GM10847 (cell line): Measurements from ENCODE around the gene LRRN1.

Experiments used
- POLR2A ChIP-seq: IDR thresholded peaks from 2 replicates; pipeline ENCODE4 v1.6.1; 2011; ENCODE audit not compliant: insufficient read length; ENCODE audit errors: extremely low read depth

Gene LRRN1

GRCh38 chr3:3847994-3848922 is 49.0 kb downstream of the LRRN1 start:
- no peak for TF ChIP-seq POLR2A

DNA sequence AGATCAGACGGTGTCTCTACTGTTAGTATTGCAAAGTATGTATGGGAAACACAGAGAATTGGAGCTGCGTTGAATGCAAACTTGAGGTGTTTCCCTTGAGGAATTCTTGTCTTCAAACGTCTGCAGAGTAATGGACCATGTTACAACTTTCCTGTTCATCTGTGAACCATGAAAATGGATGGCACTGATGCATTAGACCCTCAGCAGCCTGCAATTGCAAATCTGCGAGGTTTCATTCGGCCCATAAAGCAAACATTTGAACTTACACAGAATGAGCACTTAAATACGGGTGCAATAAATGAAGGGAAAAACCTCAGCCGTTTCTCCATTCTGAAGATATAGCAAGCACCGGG is 49.7 kb downstream of the LRRN1 start:
- TF ChIP-seq POLR2A: no peak

GRCh38 chr3:3851621-3852323 is 52.5 kb downstream of the LRRN1 start:
- no peak for TF ChIP-seq POLR2A

GRCh38 chr3:3853544-3853943 is 54.3 kb downstream of the LRRN1 start:
- TF ChIP-seq POLR2A: no peak

DNA sequence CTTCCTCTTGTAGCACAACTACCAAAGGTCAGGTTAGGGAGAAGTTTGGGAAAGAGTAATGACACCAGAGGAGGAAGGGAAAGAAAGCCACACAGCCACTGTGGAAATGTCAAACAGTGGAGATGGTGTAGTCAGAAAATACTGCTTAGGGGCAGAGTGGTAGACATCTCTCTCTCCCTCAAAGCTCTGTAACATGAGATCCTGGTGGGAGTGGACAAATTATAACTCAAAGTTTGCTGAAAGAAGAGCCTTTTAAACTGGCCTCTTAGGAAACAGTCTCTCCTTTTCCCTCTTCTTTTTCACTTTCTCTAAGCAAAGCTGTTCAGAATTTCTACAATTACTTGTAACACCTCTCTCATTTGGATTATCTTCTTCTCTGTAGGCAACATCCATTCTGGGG is 55.8 kb downstream of the LRRN1 start:
- no peak for TF ChIP-seq POLR2A

DNA sequence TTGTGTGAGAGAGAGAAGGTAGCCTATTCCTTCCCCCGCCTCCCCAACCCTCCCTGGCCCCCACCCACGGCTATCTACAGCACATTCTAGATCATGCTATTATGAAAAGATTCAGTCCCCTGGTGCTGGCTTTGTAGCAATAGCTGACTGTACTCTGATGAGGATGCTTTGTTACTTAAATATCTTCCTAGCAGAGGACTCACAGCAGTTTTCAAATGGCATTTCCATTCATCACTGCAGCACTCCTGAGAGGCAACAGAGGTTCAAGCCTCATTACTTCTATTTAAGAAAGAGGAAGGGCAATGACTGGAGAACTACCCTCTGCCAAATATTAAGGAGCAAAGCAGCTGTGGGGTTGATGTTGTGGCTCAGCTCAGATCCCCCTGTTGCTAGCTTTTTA is 61.0 kb downstream of the LRRN1 start:
- no peak for TF ChIP-seq POLR2A

DNA sequence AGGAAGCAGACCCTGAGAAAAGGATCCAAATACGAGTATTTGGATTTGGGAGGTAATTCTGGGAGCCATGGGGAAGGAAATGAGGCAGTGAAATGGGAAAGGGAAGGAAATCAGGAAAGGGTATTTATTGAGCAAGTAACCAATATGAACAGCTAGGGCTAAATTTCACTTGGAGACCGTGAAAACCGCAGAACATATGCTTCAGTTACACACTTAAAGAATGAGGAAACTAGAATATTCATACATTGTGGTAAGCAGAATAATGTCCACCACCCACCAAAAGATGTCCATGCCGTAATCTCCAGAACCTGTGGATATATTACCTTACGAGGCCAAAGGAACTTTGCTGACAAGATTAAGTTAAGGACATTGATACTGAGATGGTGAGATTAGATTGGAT is 63.3 kb downstream of the LRRN1 start:
- TF ChIP-seq POLR2A: no peak

- no peak for TF ChIP-seq POLR2A
Measured at GRCh38 chr3:3875491-3875890, 76.3 kb downstream of the LRRN1 start.

GRCh38 chr3:3881050-3881449 is 81.8 kb downstream of the LRRN1 start:
- no peak for TF ChIP-seq POLR2A

DNA sequence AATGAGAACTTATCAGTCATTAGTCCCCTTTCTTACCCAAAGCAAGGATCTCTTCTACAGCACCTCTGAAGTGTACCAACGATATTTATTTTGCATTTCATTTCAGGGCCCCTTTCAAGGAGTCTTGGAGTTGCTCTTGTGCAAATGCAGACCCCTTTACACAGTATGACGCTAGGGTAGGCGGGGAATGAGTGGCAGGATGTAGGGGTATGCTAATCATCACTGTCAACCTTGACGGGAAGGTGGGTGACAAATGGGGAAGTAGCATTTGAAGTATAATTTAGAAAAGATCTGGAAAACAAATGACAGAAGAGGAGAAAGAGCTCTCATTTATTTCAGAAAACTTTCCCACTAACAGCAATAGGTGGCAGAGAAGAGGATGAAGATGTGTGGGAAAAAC is 94.4 kb downstream of the LRRN1 start:
- no peak for TF ChIP-seq POLR2A
